GM21360 (cell line): ENCODE results near the gene SPAG6.

Experiments
- ATAC-seq: cut with Tn5 transposase; IDR thresholded peaks from one replicate; pipeline ENCODE4 v1.9.1; 2021; ENCODE audit warnings: mild to moderate bottlenecking, moderate library complexity; ENCODE audit not compliant: unreplicated experiment

The SPAG6 gene

DNA sequence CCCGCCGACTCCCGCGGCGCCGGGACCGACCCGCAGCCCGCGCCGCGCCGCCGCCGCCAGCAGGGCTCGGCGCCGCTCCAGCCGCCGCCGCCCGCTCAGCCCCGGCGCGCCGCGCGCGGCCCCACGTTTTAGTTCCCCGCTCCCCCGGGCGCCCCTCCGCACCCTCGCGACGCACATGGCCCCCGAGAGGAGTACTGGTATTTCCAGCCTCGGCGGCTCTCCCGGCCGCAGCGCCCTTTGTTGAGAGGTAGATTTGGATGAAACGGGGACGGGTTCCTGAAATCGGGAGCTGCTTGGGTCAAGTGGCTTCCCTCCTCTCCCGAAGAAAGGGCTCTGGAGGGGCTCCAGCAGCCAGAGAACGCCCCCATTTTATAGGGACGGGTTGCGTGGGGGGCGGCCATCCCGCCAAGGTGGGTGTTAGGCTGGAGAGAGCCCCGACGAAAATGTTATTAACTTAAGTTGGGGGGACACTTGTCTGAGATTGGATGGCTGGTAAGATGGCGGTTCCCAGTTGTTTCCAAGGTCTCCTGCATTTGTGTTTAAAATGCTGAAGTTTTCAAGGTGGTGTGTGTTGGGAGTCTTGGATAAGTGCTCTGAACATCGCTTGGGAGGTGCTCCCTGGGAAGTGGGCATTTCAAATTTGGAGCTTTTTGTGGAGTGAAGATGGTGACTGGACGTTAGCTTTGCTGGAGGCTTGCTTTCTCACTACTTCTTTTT lies 23.2 kb upstream of the SPAG6 start:
- ATAC-seq = no peak

GRCh38 chr10:22322641-22323160 lies 22.6 kb upstream of the SPAG6 start:
- ATAC-seq = no peak

GRCh38 chr10:22323538-22324305 lies 21.6 kb upstream of the SPAG6 start:
- ATAC-seq = no peak

GRCh38 chr10:22324413-22324812 lies 20.9 kb upstream of the SPAG6 start:
- no peak for ATAC-seq

- no peak for ATAC-seq
Observed at GRCh38 chr10:22324893-22325271, 20.4 kb upstream of the SPAG6 start.

GRCh38 chr10:22325272-22326144 lies 19.8 kb upstream of the SPAG6 start:
- peak; percentile 45 for ATAC-seq

DNA sequence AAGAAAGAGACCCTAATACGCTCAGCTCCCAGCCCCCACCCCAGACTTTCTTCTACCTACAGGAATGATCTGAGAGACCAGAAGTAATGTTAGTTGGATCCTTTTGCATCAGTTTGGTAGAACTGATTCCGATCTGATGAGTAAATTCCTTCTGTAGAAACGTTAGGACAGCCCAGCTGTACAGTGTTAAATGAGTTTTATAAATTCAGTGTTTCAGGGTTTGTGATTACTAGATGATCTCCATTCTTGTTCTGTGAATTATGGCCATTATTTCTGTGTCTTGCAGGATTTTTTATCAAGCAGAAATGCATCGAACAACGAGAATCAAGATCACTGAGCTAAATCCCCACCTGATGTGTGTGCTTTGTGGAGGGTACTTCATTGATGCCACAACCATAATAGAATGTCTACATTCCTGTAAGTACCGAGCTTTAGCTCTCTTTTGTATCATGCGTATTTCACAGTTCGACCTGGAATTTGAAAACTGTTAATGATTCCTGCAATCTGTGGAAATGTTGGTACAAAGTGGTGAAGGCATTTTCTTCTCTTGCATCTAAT lies 19.1 kb upstream of the SPAG6 start:
- no peak for ATAC-seq

GRCh38 chr10:22329150-22329549 lies 16.1 kb upstream of the SPAG6 start:
- ATAC-seq = no peak

DNA sequence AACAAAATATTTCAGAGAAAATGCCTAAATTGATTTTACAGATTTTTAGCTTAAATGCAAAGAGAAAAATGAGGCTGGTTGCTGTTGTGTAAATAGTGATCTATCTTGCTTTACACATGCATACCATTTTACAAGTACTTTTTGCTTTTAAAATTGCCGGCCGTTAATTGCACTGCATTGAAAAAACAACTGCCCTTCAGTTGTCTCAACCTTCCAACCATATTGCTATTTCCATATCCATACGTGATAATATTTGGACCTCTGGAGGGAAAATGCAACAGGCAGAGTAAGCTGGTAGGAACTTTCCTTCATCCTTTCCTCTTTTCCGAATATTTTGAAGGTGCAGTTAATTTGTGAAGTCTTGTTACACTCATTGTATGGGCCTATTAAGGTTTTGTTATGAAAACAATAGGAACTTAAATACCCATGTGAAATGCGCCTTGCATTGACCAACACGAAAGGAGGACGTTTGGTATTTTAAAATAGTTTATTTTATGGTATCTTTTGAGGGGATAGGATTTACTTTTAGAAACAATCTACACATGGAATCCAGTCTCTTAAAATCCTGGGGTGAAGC lies 13.1 kb upstream of the SPAG6 start:
- no peak for ATAC-seq

DNA sequence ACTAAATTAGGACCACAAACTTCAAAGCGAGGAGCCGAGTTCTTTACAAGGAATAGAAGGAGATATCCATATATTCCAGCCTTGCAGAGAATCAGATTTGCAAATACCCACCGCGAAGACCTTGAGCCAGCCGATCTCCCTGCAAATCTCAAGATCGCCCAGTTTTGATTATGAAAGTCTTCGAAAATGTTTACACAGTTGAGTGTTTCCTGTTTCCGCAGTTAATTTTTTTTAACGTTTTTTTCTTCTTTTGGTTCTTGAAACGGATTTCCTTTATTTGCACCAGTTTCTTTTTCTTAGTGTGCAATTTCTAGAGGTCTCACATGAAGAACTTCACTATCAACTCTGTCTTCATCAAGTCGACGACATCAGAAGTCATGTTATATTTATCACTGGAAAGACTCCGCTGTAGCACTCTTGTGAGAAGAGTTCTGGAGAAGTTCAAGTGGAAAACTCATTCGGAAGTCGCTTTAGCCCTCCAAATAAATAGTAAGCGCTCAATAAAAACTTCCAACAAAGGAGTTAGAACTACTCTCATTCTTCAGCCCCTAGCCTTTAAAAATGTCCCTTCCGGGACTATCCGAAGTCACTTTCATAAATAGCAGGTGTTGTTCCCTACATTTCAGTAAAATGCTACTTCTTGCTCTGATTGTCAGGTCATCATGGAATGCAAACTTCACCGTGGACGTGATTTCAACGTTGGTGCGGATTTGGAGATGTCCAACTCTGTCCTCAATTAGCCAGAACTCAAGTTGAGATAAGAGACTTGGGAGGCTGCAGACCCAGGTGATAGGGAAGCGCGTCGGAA lies 11.9 kb upstream of the SPAG6 start:
- ATAC-seq = no peak

DNA sequence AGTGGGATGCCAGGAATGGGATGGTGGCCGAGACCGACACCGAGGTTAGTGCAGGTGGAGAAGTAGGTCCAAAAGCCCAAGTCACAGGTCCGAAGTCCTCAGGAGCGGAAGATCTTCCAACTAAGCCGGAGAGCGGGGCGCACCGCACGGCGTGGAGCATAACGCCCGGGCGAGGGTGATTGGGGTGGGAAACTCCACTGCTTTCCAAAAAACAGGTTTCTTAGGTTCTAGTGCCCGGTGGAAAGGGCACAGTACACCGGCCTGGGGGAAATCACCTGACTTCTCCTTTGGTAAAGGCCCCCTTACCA lies 11.4 kb upstream of the SPAG6 start:
- no peak for ATAC-seq

DNA sequence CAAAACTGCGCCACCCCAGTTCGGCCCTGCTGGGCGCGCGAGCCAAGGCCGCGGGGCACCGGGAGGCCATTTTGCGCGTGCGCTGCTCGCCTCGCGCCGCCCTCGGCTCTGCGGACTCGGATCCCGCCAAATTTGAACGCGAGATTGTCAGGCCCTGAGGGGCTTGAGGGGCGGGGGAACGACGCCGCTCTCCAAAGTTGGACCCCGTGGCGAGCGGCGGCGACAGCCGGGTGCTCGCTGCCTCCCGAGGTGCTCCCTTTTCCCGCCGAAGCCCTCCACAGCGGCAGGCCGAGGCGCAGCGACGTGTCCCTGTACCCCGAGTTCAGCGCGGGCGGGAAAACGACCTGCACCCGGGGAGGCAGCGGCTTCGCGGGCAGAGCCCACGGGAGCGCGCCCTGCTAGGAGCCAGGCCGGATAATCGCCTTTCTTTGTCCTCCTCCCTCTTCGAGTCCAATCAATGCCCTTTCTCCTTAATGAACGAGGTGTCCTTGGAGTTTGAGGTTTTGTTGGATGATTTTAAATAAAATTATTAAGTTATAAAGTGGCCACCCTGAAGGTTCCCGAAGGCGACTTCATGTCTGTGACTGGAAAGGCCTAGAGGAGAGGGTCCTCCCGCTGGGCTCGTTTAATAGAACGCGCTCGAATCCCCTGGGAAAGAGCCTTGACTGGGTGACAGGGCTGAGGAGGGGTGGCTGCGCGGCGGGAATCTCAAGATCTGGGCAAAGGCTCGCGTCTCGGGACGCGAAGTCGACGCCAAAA lies 10.7 kb upstream of the SPAG6 start:
- ATAC-seq = no peak

DNA sequence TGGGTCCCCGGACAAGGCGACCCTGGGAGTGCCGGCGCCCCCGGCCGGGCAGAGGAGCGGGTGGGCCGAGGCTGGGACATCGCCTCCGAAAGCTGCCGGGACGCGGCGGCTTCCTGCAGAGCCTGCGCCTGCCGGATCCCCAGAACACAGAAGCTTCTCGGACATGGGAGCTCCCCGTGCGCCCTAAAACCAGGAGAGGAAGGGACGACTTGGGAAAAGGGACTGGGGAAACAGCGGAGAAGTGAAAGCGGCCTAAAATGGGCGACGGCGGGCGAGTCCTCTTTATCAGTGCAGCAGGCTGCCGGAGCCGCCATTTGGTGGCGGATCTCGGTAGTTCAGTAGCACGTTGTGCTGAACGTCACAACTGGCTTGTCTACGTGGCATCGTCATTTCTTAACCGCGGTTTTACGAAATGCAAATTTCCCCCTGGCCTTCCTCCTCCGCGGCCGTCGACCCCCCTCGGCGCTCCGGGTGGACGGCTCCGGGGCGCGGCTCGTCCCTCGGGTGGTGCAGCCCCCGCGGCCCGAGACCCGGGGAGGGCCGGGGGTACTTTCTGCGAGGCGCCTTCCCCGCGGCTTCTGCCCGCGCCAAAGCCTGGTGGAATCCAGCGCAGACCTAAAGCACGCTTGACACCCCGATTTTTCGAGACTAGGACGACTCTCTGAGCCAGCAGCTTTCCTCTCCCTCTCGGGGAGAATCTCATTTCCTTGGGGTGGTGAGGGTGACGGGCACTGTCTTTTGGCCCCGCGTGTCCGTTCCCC lies 9.9 kb upstream of the SPAG6 start:
- ATAC-seq = no peak

DNA sequence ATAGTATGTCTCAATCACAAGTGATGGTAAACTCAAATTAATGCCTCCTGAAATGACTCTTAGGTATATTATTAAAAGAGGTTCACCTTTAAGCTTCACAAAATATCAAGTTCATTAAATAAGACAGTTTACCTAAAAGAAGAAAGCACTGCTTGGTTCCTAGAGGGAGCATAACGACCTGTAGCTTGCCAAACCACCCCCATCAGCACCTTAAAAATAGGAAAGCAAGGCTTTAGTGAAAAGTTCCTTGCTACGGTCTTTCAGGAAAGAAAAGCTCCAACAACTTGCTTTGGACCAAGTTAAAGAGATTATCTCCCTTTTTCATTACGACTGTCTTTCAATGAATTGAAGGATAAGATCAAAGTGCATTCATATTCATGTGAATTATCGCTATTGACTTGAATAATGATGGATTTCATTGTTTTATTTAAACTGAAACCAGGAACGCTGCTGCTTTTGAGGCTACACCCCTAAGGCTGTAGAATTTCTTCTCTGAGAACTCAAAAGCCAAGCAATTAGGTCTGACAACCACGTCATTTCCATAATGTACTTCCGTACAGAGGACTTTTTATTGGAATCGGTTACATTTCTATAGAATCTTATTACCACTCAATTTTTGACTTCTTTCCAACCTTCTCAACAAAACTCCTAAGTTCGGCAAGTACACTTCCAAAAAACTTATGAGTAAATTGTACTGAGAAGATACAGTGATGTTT lies 7.0 kb upstream of the SPAG6 start:
- no peak for ATAC-seq

DNA sequence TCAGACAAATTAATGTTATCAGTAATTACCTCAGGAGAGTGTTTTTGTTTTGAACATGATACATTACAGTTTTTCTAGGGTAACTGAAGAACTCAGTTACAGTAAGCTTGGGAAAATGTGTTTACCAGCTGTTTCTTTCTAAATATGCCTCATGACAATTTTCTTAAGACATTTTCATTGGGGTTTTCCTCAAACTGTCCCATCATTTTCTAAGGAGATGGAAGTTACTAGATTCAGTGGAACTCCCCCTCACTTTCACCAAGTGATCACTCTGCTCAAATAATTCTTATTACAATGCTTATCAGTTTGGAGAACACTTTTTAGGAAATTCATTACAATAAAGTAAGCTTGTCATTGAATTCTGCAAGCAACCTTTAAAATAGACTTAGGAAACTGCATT lies 6.4 kb upstream of the SPAG6 start:
- ATAC-seq = no peak

DNA sequence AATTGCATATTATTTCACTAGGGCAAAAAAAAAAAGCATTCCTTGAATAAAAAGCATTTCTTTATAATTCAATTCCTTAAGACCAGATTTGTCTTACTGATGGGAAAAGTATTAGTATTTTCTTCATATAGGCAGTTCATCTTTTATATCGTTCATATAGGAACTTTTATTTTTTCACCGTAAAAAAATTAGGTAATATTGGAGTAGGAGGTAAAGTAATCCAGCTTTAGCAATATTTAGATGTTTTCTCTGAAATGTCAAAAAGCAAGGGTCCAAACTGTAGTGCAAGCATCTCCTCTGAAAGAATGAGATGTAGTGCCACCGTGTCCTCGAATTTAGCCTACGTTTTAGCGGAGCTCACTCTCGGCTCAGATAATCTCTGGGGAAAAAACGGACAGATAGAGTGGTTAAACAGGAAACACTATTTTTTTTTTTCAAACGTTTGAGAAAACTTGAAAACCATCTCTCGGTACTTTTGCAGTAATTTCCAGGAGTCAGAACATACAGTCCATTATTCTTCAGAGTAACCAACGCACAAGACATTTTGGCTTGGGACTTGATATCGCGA lies 5.5 kb upstream of the SPAG6 start:
- ATAC-seq = no peak

DNA sequence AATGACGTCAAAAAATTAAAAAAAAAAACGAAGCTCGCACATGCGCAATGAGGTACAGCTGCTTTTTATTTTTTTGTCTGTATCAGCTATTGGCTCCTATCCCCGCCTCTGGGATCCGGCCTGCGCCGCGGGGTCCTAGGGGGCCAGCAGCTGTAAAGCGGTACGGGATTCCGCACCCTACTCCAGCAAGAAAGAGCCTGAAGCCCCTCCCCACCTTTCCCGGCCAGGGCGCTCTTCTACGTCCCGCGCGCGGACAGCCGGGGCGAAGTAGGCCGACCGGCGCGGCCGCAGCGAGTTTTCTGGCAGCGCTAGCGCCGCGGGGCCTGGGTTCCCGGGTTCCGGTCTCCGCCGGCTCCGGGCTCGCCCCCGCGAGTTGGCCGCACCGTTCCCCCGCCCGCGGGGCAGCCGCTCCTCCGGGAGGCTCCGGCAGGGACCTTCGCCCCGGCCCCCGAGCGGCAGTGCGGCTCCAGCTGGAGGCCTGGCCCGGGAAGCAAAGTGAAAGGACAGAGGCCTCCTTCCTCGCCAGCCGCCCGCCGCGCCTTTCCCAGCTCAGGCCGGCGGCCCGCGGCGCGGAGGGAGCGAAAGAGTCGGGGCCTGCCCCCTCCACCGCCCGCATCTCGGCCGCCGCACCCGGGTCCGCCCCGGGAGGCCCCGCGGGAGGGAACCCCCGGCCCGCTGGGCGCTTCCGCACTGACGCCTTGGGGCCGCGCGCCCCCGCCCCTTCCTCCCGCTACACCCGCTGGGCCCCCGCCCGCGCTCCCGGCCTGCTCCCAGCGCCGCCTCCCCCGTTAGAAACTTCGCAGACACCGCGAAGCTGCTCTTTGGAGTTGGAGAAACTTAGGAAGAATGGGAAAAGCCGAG lies 4.7 kb upstream of the SPAG6 start:
- peak; percentile 38 for ATAC-seq
